GM18873 (cell line): Measurements from ENCODE around the gene LRRC10B.
"Not testable (repeated sequence)": the region's sequence is repeated elsewhere in the genome, so short reads cannot be mapped to it uniquely, and the experiment has no call there.

Source experiments
- ATAC-seq: cut with Tn5 transposase; IDR thresholded peaks from one replicate; pipeline ENCODE4 v1.9.1; 2021; ENCODE audit warnings: mild to moderate bottlenecking, moderate library complexity, moderate number of reproducible peaks; ENCODE audit not compliant: unreplicated experiment, low FRiP score

Gene LRRC10B

DNA sequence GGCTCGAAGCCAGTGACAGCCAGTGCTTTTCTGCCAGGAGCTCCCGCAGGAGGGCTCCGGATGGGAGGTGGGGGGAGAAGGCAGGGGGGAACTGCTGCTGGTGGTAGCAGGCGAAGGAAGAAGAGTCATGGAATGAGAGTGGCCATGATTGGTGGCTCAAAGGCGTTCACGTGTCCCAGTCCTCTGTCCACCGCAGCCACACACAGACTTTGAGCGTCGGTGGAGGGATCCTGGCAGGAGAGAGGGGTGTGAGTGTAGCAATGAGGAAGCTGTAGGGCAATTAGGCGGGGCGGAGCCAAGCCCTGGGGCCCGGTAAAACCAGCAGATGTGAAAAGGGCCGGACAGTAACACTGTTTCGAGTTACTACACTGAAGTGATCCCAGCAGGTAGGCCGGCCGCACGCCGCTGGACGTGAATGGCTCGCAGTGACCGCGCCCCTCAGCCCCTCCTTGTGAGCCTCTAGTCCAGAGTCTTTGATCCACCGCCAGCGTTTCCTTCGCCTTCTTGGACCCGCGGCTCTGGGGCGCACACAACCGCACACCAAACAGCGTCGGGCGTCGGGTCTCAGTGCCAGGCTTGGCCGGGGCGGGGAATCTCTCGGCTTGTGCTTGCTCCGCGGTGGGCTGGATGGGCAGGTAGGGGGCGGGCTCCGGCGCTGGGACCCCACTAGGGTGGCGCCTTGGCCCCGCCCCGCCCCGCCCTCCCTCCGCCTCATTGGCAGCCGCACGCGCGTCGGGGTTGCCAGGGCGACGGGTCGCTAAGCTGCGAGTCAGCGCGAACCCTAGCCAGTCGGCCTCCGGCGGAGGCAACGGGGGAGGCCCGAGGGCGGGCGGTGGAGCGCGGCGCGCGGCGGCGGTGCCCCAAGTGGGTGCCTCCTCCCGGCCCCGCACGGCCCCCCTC lies at the start of gene LRRC10B:
TSS of gene LRRC10B (plus strand) at position 788 of the 900 bp plus-strand sequence. CDS start 250 bp downstream, outside the sequence.
- ATAC-seq = no peak

DNA sequence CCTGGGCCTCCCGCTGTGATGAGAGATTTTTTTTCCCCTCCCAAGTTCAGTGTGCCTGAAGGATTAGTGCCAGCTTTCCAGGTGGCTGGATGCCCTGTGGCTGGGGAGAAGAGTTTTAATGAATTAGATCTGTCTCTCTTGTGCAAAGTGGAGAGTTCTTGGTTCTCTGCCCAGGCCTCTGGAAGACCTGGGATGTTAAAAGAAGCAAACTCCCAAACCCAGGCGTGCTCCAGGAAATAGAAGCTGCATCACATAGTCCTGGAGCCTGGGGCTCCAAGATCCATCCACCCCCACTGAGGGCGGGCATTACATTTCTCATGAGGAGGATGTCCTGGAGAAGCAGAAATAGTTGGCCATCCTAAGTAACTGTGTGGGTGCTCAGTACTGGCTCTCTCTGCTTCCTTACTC lies 48.1 kb upstream of the LRRC10B start:
- ATAC-seq = no peak

DNA sequence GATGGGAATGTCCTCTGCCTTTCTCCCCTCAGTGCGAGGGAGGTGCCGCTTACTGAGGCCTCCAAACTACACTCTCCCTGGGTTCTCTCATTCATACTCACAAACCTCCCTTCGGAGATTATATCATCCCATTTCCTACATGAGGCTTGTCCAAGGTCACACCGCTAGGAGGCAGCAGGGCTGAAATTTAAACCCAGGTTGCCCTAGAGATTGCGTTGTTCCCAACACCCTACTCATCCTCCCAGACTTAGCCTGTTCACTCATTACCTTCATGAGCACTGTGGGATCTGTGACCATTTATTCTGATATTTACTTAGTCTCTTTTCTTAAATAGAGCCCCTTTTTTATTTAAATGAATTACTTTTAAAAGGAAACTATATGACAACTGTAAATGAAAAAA lies 47.6 kb upstream of the LRRC10B start:
- no peak for ATAC-seq

DNA sequence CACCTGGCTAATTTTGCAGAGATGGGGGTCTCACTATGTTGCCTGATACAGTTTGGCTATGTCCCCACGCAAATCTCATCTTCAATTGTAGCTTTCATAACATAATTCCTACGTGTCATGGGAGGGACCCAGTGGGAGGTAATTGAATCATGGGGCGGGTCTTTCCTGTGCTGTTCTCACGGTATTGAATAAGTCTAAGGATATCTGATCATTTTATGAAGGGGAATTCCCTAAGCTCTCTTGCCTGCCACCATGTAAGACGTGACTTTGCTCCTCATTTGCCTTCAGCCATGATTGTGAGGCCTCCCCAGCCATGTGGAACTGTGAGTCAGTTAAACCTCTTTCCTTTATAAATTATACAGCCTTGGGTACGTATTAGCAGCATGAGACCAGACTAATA lies 40.9 kb upstream of the LRRC10B start:
- not testable (repeated sequence) for ATAC-seq

DNA sequence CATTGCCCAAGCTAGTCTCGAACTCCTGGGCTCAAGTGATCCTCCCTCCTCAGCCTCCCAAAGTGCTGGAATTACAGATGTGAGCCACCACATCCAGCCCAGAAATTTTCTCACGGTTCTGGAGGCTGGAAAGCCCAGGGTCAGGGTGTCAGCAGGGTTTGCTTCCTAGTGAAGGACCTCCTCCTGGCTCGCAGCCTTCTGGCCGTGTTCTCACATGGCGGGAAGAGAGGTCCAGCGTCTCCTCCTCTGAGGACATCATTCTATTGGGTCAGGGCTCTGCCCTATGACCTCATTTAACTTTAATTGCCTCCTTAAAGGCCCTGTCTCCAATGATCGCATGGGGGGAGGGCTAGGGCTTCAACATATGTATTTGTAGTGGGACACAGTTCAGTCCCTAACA lies 40.5 kb upstream of the LRRC10B start:
- ATAC-seq = no peak

DNA sequence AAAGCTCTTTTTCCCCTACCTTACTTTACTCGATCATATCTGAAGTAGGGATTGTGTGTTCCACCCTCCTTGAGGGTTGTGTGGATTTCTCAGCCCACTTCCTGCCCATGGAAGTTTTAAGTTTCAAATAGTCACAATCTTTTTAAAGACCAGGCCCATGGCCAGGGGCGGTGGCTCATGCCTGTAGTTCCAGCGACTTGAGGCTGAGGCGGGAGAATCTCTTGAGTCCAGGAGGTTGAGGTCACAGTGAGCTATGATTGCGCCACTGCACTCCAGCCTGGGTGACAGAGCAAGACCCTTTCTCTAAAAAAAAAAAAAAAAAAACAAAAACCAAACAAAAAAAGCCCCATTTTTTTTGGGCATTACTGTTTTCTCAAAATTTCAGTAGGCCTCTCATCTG lies 36.3 kb upstream of the LRRC10B start:
- no peak for ATAC-seq

DNA sequence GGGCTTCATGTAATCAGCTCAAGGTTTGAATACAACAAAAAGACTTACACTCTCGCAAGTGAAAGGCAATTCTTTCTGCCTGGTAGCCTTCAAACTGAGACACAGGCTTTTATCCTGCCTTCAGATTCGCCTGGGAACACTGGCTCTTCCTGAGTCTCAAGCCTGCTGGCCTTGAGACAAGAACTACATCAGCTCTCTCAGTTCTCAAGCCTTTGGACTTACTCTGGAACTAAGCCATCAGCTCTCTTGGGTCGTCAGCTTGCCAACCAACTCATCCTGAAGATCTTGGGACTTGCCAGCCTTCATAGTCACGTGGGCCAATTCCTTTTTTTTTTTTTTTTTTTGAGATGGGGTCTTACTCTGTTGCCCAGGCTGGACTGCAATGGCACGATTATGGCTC lies 35.7 kb upstream of the LRRC10B start:
- no peak for ATAC-seq

GRCh38 chr11:61473370-61474012 lies 35.1 kb upstream of the LRRC10B start:
- ATAC-seq = no peak

GRCh38 chr11:61474013-61474643 lies 34.4 kb upstream of the LRRC10B start:
- ATAC-seq = no peak

DNA sequence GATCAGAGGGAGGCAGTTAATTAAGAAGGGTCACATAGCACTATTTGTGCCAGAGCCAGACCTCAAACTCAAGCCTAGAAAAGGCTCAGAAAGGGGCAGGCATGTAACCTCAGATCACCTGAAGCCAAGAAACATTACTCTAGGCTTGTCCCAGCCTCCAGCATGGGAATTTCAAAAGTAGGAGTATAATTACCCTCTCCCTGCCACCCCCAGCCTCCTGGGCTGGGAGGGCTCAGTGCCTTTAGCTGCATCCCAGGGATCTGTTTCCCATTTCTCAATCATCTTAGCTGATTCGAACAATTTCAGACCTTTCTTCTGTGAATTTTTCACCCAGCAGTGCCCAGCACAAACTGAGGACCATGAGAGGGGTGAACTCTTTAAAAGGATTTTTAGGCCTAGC lies 33.1 kb upstream of the LRRC10B start:
- ATAC-seq = no peak

GRCh38 chr11:61476371-61476770 lies 32.2 kb upstream of the LRRC10B start:
- no peak for ATAC-seq

GRCh38 chr11:61477126-61477525 lies 31.4 kb upstream of the LRRC10B start:
- no peak for ATAC-seq

DNA sequence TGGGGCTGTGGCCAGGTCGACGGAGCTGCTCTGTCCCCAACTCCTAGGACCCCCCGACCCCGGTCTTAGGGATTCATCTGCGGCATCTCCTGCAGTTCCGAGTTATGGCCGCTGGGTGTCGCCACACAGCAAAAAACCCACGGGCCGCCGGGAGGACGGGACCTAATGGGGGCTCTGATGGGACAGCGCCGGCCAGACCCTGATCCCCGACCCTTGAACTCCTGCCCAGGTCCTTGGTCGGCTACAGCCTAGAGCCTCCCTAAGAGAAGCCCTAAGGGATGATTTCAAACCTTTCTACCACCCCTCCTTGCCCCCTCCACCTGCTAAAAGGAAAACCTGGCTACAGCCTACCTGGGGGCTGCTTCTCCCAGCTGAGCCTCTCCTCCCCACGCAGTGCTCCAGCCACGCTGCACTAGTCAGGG lies 30.8 kb upstream of the LRRC10B start:
- ATAC-seq = no peak

GRCh38 chr11:61479360-61480058 lies 29.0 kb upstream of the LRRC10B start:
- not testable (repeated sequence) for ATAC-seq

DNA sequence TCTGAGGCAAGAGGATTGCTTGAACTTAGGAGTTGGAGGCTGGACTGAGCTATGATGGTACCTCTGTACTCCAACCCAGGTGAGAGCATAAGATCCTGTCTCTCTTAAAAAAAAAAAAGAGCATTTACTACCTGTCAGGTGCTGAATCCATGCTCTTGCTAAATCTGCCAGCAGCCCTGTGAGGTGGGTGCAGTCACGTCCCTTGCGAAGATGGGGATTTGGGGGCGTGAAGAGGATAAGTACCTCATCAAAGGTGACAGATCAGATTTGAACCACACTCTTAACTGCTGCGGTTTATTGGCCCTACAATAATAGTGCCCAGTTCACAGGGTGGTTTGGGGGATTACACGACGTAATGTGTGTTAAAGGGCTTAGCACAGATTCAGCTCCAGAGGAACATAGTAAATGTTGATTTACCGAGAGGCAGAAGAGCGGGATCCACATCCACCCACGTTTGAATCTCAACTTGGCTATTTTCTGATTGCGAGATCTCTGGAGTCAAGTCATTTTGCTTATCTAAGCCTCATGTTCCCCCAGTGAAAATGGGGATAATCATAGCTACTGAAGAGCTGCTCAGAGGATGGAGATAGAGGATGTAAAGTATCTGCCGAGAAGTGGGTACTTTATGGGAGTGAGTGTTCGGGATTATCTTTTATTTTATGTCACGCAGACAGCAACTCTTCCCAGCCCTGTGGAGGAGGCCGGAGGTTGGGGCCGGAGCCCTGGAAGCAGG lies 28.1 kb upstream of the LRRC10B start:
- no peak for ATAC-seq

- no peak for ATAC-seq
These were observed 27.6 kb upstream of the LRRC10B start for GRCh38 chr11:61480994-61481335.

DNA sequence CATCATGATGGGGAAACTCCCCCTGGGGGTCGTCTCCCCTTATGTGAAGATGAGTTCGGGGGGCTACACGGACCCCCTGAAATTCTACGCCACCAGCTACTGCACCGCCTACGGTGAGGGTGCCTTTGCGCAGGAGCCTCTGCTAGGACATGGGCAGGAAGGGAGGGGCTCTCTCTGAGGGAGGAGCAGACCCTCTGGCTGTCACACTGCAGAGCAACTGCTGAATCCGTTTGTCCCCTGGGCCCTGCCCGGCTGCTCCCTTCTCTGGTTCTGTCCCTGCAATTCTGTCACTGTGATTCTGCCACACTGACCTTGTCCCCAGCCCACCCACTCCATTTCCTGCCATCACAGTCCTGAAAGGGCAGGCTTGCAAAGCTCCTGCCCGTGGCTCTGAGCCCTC lies 26.7 kb upstream of the LRRC10B start:
- ATAC-seq = no peak

- no peak for ATAC-seq
These were observed 26.0 kb upstream of the LRRC10B start for GRCh38 chr11:61482513-61482912.

DNA sequence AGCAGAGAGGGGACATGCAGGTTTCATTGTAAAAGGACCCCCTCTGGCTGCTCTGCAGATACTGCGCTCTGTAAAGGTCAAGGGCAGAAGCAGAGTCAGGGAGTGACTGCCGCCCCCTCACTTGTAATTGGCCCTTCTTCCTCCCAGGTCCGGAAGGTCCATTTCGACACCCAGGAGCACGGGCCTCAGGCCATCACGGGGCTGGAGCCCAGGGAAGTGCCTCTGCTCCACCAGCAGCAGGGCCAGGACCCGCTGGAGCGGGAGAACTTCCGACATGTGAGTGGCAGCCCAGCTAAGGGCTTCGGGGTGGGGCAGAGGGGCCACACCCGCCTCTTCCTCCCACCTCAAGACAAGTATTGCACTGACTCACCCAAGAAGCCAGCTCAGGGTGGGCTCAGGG lies 24.0 kb upstream of the LRRC10B start:
- ATAC-seq = no peak

DNA sequence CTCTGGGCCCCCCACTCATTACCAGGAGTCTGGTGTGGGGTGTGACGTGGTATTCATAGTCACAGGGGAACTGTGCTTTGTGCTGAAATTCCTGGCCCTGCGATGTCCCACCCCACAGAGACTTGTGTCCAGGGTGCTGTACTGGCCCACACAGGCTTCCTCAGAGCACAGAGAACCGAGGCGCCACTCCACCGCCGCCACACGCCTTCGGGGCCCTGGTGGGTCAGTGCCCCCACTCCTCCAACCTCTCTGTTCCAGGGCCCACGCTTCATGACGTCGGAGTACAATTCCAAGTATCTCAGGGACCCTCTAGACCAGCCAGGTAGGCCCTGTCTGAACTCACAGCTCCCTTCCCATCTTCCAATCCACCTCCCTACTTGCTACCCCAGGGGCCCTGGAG lies 23.5 kb upstream of the LRRC10B start:
- ATAC-seq = no peak
